Osteocyte (in vitro differentiated cells): Measurements from ENCODE around the gene ACTR2. TPM values are rescaled to one million over a fixed set of nuclear protein-coding genes. Genes with fewer than 3 reads are reported as not detected.
"Not testable (repeated sequence)": the region's sequence is repeated elsewhere in the genome, so short reads cannot be mapped to it uniquely, and the experiment has no call there.

Source experiments
- DNase-seq: peaks from one replicate; pipeline ENCODE4 v3.0.0; 2021; ENCODE audit warnings: mixed read lengths; ENCODE audit not compliant: unreplicated experiment; ENCODE audit errors: extremely low spot score
- H3K27ac Mint-ChIP-seq: one replicate; pipeline ENCODE4 v1.8.0; 2021; ENCODE audit warnings: mild to moderate bottlenecking, mixed read lengths; ENCODE audit not compliant: unreplicated experiment
- H3K27me3 Mint-ChIP-seq: one replicate; pipeline ENCODE4 v1.8.0; 2021; ENCODE audit warnings: mixed read lengths; ENCODE audit not compliant: unreplicated experiment
- H3K36me3 Mint-ChIP-seq: one replicate; pipeline ENCODE4 v1.8.0; 2021; ENCODE audit warnings: mixed read lengths; ENCODE audit not compliant: unreplicated experiment
- H3K4me1 Mint-ChIP-seq: one replicate; pipeline ENCODE4 v1.8.0; 2021; ENCODE audit warnings: mixed read lengths; ENCODE audit not compliant: unreplicated experiment
- H3K4me3 Mint-ChIP-seq: one replicate; pipeline ENCODE4 v1.8.0; 2021; ENCODE audit warnings: mild to moderate bottlenecking, moderate library complexity, mixed read lengths; ENCODE audit not compliant: unreplicated experiment
- H3K9me3 Mint-ChIP-seq: one replicate; pipeline ENCODE4 v1.8.0; 2021; ENCODE audit warnings: mixed read lengths; ENCODE audit not compliant: unreplicated experiment
- CTCF ChIP-seq: fragments of 200-600 bp; sonication (generic); IDR thresholded peaks from 2 replicates; pipeline ENCODE4 v1.5.0; 2021; ENCODE audit warnings: antibody characterized with exemption, mild to moderate bottlenecking, moderate library complexity
- total RNA-seq: library from RNA; stranded (reverse); gene quantifications from 2 replicates; pipeline ENCODE4 v1.2.1, GENCODE V29; 2021

Gene ACTR2
- total RNA-seq, 1 donor from 2014 or later: 277 TPM

- H3K27ac Mint-ChIP-seq: no peak overlapping the region
- H3K4me1 Mint-ChIP-seq: peaks cover 12% of the 10 kb centered on the region
- no peaks in the 10 kb centered on the region for H3K9me3 Mint-ChIP-seq
- no peak overlapping the region for H3K4me3 Mint-ChIP-seq
- DNase-seq: no peak
- peaks cover 29% of the 10 kb centered on the region for H3K36me3 Mint-ChIP-seq
- no peaks in the 10 kb centered on the region for H3K27me3 Mint-ChIP-seq
- no peak for TF ChIP-seq CTCF
Measured at GRCh38 chr2:65316072-65316471, 88.4 kb downstream of the ACTR2 start.

- Mint-ChIP-seq H3K4me1 (peaks cover 12% of the 10 kb centered on the region), H3K36me3 (peaks cover 23% of the 10 kb centered on the region)
- H3K4me3 Mint-ChIP-seq, H3K27me3 Mint-ChIP-seq, DNase-seq, H3K27ac Mint-ChIP-seq, H3K9me3 Mint-ChIP-seq: not testable (repeated sequence)
Measured at GRCh38 chr2:65317351-65317750, 89.7 kb downstream of the ACTR2 start.

GRCh38 chr2:65317841-65318240 lies 90.2 kb downstream of the ACTR2 start:
- Mint-ChIP-seq H3K4me1 (peaks cover 12% of the 10 kb centered on the region), H3K4me3 (no peak overlapping the region), H3K27ac (no peak overlapping the region), H3K36me3 (peaks cover 20% of the 10 kb centered on the region), H3K27me3 (no peaks in the 10 kb centered on the region), H3K9me3 (no peaks in the 10 kb centered on the region)
- no peak for TF ChIP-seq CTCF
- no peak for DNase-seq

- peaks cover 12% of the 10 kb centered on the region for H3K36me3 Mint-ChIP-seq
- H3K4me1 Mint-ChIP-seq: peaks cover 12% of the 10 kb centered on the region
- no peak overlapping the region for H3K4me3 Mint-ChIP-seq
- H3K9me3 Mint-ChIP-seq: no peaks in the 10 kb centered on the region
- no peak overlapping the region for H3K27ac Mint-ChIP-seq
- no peaks in the 10 kb centered on the region for H3K27me3 Mint-ChIP-seq
- DNase-seq: no peak
- TF ChIP-seq CTCF: no peak
Measured at GRCh38 chr2:65319072-65319673, 91.5 kb downstream of the ACTR2 start.

- H3K9me3 Mint-ChIP-seq: no peaks in the 10 kb centered on the region
- H3K27me3 Mint-ChIP-seq: no peaks in the 10 kb centered on the region
- peaks cover 15% of the 10 kb centered on the region for H3K36me3 Mint-ChIP-seq
- H3K27ac Mint-ChIP-seq: no peak overlapping the region
- H3K4me3 Mint-ChIP-seq: no peak overlapping the region
- DNase-seq: no peak
- peaks cover 12% of the 10 kb centered on the region for H3K4me1 Mint-ChIP-seq
- no peak for TF ChIP-seq CTCF
Measured at GRCh38 chr2:65319674-65320041, 92.0 kb downstream of the ACTR2 start.
